Lung (tissue), 12 donors: Measurements from ENCODE around the gene PPM1N. TPM values are rescaled to one million over a fixed set of nuclear protein-coding genes. Genes with fewer than 3 reads are reported as not detected.

Experiments used
- ATAC-seq: fragments of 200-7000 bp; cut with Tn5 transposase; one replicate; pipeline ENCODE4 v1.9.1; 2020; ENCODE audit warnings: moderate number of reproducible peaks; ENCODE audit not compliant: insufficient read depth, low FRiP score
- DNase-seq, 3 donors: peaks; one replicate each; pipeline ENCODE4 v3.0.0-alpha.2; 2013 to 2017
- H3K27ac ChIP-seq, 2 donors: one replicate each; pipeline ENCODE4 v1.5.1; 2013; ENCODE audit warnings: mild to moderate bottlenecking in 2 of 2, moderate library complexity in 2 of 2, control low read depth in 1 of 2, inconsistent platforms in 1 of 2, low read depth in 1 of 2, low read length in 1 of 2
- H3K27me3 ChIP-seq, 3 donors: one replicate each; pipeline ENCODE4 v1.5.1; 2013; ENCODE audit warnings: low read length in 2 of 3; ENCODE audit not compliant: control insufficient read depth in 3 of 3, insufficient read depth in 3 of 3
- H3K36me3 ChIP-seq, 4 donors: one replicate each; pipeline ENCODE4 v1.5.1; 2013; ENCODE audit warnings: low read length in 4 of 4, mild to moderate bottlenecking in 1 of 4, moderate library complexity in 1 of 4; ENCODE audit not compliant: control insufficient read depth in 4 of 4, insufficient read depth in 4 of 4
- H3K4me1 ChIP-seq, 5 donors: one replicate each; pipeline ENCODE4 v1.5.1; 2013; ENCODE audit warnings: low read length in 5 of 5, mild to moderate bottlenecking in 2 of 5, moderate library complexity in 1 of 5; ENCODE audit not compliant: control insufficient read depth in 5 of 5, insufficient read depth in 5 of 5
- H3K4me3 ChIP-seq: one replicate; pipeline ENCODE4 v1.5.1; 2013; ENCODE audit warnings: mild to moderate bottlenecking, control low read depth, moderate library complexity
- H3K9ac ChIP-seq, 2 donors: one replicate each; pipeline ENCODE4 v1.5.1; 2013; ENCODE audit warnings: low read length in 2 of 2, control low read depth in 1 of 2; ENCODE audit not compliant: insufficient read depth in 1 of 2
- H3K9me3 ChIP-seq, 4 donors: one replicate each; pipeline ENCODE4 v1.5.1; 2013; ENCODE audit warnings: low read length in 3 of 4, mild to moderate bottlenecking in 1 of 4, moderate library complexity in 1 of 4; ENCODE audit not compliant: control insufficient read depth in 4 of 4, insufficient read depth in 3 of 4
- CTCF ChIP-seq: IDR thresholded peaks from 2 replicates; pipeline ENCODE4 v1.5.1; 2012; ENCODE audit warnings: mild to moderate bottlenecking; ENCODE audit errors: control extremely low read depth, extremely low read depth
- WGBS, 2 donors: extraction: QIAGEN DNeasy Blood & Tissue Kit; methylation state at CpG; one replicate each; pipeline ENCODE4 v1.1.7; 2013; 5-methylcytosine and 5-hydroxymethylcytosine counted together
- polyA plus RNA-seq, 2 donors: library from polyadenylated mRNA; stranded (reverse); fragments of 200-250 nt; gene quantifications; one replicate each; pipeline ENCODE4 v1.2.1, GENCODE V29; 2013
- total RNA-seq, 2 donors: library from RNA; depleted of rRNA in 1 of 2; stranded (reverse); fragments of >200 nt in 1 of 2; gene quantifications; one replicate each; pipeline ENCODE4 v1.2.1, GENCODE V29; 2014 to 2021
- donor health status: control.
- donor health status: control.
- donor health status: Bipolar disorder and iron deficiency.
- donor health status: healthy.
- donor health status: DM: yes; HTN: yes; CAD: no.

PPM1N gene
- total and polyA plus RNA-seq, 4 donors = 0.37 to 8.1 (median 1.6) TPM

GRCh38 chr19:45451131-45451849, 47.0 kb upstream of the PPM1N start:
- 2 to 4% methylated on average over 28 of the region's 28 CpGs for WGBS, 2 donors
- Histone ChIP-seq H3K27me3 (no peaks in the 10 kb centered on the region), H3K36me3 (no peaks in the 10 kb centered on the region), H3K4me3 (no peak overlapping the region), H3K27ac (peak overlapping the region; percentile 69 to 94), H3K9me3 (no peaks in the 10 kb centered on the region), H3K9ac (peak overlapping the region; percentile 86 to 92), H3K4me1 (peaks cover 0 to 14% (median 13%) of the 10 kb centered on the region in 5 donors)
- TF ChIP-seq CTCF = no peak
- ATAC-seq (peak; percentile 1), DNase-seq (peak; percentile 74 to 83 (median 77))

- peak overlapping the region in 1 of 2 donors; percentile 94 for H3K27ac ChIP-seq
- H3K9ac ChIP-seq = peak overlapping the region in 1 of 2 donors; percentile 86
- DNase-seq (peak in 1 of 3 donors; percentile 40), ATAC-seq (no peak)
- TF ChIP-seq CTCF = no peak
- no peaks in the 10 kb centered on the region for H3K27me3 ChIP-seq
- no peaks in the 10 kb centered on the region for H3K9me3 ChIP-seq
- no peaks in the 10 kb centered on the region for H3K36me3 ChIP-seq
- H3K4me1 ChIP-seq = peaks cover 0 to 15% (median 13%) of the 10 kb centered on the region in 5 donors
- no peak overlapping the region for H3K4me3 ChIP-seq
- 81% methylated on average over 12 of the region's 12 CpGs for WGBS, 2 donors
These were observed 46.3 kb upstream of the PPM1N start for GRCh38 chr19:45451850-45452387.

- Histone ChIP-seq H3K9ac (peak overlapping the region; percentile 11 to 46), H3K9me3 (no peaks in the 10 kb centered on the region), H3K27me3 (no peaks in the 10 kb centered on the region), H3K4me1 (peaks cover 0 to 15% (median 8%) of the 10 kb centered on the region in 5 donors), H3K27ac (peak overlapping the region; percentile 77 to 93), H3K4me3 (no peak overlapping the region), H3K36me3 (no peaks in the 10 kb centered on the region)
- 6 to 7% methylated on average over 27 of the region's 27 CpGs for WGBS, 2 donors
- ATAC-seq (peak; percentile 84), DNase-seq (peak; percentile 88 to 93 (median 92))
- no peak for TF ChIP-seq CTCF
These were observed 42.3 kb upstream of the PPM1N start for GRCh38 chr19:45455707-45456499.
